ENCODE measurements around the gene RAB31. TPM values are rescaled to one million over a fixed set of nuclear protein-coding genes. Genes with fewer than 3 reads are reported as not detected.

RAB31 gene
- total and polyA plus RNA-seq, 8 donors: 1.4 to 28.2 (median 4.5) TPM

DNA sequence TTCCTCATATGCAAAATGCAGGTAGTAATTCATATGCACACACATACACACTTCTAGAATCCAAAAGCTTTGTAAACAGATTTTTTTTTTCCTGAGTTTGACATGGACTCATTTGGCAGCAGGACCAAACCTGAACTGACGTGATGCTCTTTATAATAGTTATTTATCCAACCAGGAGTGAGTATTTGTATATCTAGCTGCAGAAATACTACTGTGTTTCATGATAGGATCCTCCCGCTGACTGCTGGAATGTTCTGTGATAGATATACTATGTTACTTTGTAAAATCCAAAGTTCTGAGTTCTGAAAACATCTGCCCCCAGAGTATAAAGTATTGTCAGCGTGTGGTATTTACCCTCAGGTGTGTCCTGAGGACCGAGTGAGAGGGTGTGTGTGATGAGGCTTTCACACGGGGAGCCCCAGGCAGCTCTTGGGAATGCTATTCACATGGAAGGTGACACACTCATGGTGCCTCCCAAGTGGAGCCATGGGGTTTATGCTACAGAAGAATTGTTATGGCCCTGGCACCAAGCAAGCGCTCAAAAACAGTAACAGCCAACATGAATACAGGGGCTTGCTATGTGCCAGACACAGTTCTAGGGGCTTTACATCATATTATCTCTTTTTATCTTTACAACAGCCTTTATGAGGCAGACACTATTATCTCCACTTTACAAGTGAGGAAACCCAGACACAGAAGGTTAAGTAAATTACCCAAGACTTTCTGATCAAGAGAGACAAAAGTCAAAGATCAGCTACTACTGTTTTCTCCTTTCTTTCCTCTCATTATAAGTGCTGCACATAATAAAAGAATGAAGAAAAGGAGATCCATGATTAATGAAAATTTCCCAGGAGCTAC, 161.0 kb downstream of the RAB31 start:
- 68 to 74% methylated on average over 6 of the region's 6 CpGs for WGBS, 2 donors
- ATAC-seq: no peak
- intact Hi-C loops (cut with DNase I): no loop called here

GRCh38 chr18:9869715-9870430, 161.8 kb downstream of the RAB31 start:
- TF ChIP-seq CTCF (IDR thresholded peaks at IDR 0.05): no peak
- intact Hi-C loops (cut with DNase I): no loop called here
- Histone ChIP-seq H3K4me1 (peaks cover 0 to 12% (median 0%) of the 10 kb centered on the region in 3 donors), H3K27me3 (no peaks in the 10 kb centered on the region), H3K4me3 (no peak overlapping the region), H3K9me3 (no peaks in the 10 kb centered on the region), H3K27ac (no peak overlapping the region), H3K36me3 (no peaks in the 10 kb centered on the region)
- DNase-seq: peak in 1 of 6 donors; percentile 20
- FAIRE-seq: no peak
- ATAC-seq: peak; percentile 38 to 86 (median 85)
- 61 to 62% methylated on average over 9 of the region's 9 CpGs for WGBS, 2 donors

More for the DNA sequence above, 161.0 kb downstream of the RAB31 start:
- no peak overlapping the region for H3K27ac ChIP-seq
- no peaks in the 10 kb centered on the region for H3K9me3 ChIP-seq
- DNase-seq (no peak), FAIRE-seq (no peak)
- H3K4me1 ChIP-seq: peaks cover 0 to 12% (median 0%) of the 10 kb centered on the region in 3 donors
- TF ChIP-seq CTCF (IDR thresholded peaks at IDR 0.05): no peak
- no peaks in the 10 kb centered on the region for H3K36me3 ChIP-seq
- H3K4me3 ChIP-seq: no peak overlapping the region
- no peaks in the 10 kb centered on the region for H3K27me3 ChIP-seq

DNA sequence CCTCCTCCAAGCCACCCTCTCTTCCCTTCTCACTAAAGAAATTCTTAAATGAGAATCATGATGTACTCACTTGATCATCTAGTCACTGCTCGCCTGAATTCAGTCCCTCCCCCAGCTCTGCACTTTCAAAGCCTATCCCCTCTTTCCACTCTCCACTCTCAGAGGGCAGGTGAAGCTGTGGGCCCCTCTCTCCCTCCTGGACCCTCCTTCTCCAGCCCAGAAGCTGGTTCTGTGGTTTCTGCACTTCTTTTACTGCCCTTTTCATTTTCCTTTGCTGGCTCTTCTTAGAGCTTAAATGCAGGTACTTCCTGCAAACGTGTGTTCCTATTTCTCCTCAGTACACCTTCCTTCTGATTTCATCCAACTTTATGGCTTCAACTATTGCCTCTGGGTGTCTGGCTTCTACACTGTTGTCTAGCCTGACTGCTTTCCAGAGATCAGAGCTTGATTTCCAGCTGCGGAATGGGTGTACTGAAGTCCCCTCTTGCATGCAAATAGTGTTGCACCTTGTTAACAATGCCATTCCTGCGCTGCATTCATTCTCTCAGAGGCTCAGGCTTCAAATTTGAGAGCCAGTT, 162.4 kb downstream of the RAB31 start:
- Histone ChIP-seq H3K4me1 (peaks cover 0 to 12% (median 0%) of the 10 kb centered on the region in 3 donors), H3K27ac (no peak overlapping the region), H3K9me3 (no peaks in the 10 kb centered on the region), H3K4me3 (no peak overlapping the region), H3K27me3 (no peaks in the 10 kb centered on the region), H3K36me3 (no peaks in the 10 kb centered on the region)
- 80 to 82% methylated on average over 4 of the region's 4 CpGs for WGBS, 2 donors
- FAIRE-seq (no peak), DNase-seq (no peak), ATAC-seq (peak in 2 of 4 donors; percentile 14 to 15)
- intact Hi-C loops (cut with DNase I): no loop called here
- TF ChIP-seq CTCF (IDR thresholded peaks at IDR 0.05): no peak

- no peak for ATAC-seq
- 70 to 75% methylated on average over 6 of the region's 6 CpGs for WGBS, 2 donors
- FAIRE-seq: no peak
Observed at GRCh38 chr18:9871244-9871746, 163.2 kb downstream of the RAB31 start.

More at GRCh38 chr18:9871244-9871746, 163.2 kb downstream of the RAB31 start:
- intact Hi-C loops (cut with DNase I): no loop called here
- Histone ChIP-seq H3K36me3 (no peaks in the 10 kb centered on the region), H3K27me3 (no peaks in the 10 kb centered on the region), H3K4me1 (peaks cover 0 to 13% (median 0%) of the 10 kb centered on the region in 3 donors), H3K4me3 (no peak overlapping the region), H3K27ac (no peak overlapping the region), H3K9me3 (no peaks in the 10 kb centered on the region)
- no peak for DNase-seq
- TF ChIP-seq CTCF (IDR thresholded peaks at IDR 0.05): no peak

Measured in pancreas (tissue), 10 donors.